Measurements from ENCODE around the gene SSC4D.
"Not testable (repeated sequence)": the region's sequence is repeated elsewhere in the genome, so short reads cannot be mapped to it uniquely, and the experiment has no call there.

Gene SSC4D

DNA sequence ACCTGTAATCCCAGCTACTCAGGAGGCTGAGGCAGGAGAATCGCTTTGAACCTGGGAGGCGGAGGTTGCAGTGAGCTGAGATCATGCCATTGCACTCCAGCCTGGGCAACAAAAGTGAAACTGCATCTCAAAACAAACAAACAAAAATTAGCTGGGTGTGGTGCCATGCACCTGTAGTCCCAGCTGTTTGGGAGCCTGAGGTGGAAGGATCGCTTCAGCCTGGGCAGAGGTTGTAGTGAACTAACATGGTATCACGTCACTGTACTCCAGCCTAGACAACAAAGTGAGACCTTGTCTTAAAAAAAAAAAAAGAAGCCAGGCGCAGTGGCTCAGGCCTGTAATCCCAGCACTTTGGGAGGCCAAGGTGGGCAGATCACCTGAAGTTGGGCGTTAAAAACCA is 21.7 kb downstream of the SSC4D start:
- in situ Hi-C loops (cut with MboI; ENCODE audit: low sequenced_read_pairs), result not testable (repeated sequence)

DNA sequence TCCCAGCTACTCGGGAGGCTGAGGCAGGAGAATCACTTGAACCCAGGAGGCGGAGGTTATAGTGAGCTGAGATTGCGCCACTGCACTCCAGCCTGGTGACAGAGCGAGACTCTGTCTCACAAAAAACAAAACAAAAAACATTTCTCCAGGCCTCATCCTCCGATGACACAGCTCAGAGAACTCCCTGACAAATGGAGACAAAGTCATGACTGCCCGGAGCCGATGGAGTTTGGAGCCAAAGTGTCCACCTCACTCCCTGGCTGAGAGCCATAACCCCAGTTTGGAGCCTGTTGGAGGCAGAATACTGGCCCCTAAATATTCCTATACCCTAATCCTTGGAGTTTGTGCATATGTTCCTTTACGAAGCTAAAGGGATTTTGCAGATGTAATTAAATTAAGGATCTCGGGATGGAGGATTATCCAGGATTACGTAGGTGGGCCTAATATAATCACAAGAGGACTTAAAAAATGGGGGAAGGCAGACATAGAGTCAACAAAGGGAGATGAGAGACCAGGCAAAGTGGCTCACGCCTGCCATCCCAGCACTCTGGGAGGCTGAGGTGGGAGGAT is 22.7 kb downstream of the SSC4D start:
- in situ Hi-C loops (cut with MboI; ENCODE audit: low sequenced_read_pairs), result no loop called here

DNA sequence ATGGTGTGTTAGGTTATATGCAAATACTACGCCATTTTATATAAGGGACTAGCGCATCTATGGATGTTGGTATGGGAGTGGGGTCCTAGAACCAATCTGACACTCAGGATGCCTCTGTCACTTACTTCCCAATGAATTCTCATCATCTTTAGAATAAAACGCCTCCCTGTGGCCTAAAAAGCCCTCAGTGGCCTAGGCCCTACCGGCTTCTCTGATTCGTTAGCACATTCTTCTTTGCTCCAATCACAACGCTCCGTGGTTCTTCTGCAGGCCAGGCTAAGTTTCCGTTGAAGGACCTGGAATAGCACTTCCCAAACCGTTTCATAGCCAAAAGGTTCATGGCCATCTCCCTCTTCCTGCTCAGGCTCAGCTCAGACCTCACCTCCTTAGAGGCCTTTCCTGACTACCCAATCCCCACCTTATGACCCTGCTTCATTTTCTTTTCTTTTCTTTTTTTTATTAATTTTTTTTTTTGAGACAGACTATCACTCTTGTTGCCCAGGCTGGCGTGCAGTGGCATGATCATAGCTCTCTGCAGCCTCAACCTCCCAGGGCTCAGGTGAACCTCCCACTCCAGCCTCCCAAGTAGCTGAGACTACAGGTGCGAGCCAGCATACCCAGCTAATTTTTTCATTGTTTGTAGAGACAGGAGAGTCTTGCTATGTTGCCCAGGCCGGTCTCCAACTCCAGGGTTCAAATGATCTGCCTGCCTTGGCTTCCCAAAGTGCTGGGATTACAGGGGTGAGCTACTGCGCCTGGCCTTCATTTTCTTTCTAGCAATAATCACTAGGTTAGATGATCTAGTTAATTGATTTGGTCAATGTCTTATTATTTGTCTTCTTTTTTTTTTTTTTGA is 26.2 kb downstream of the SSC4D start:
- in situ Hi-C loops (cut with MboI; ENCODE audit: low sequenced_read_pairs), result no loop called here

DNA sequence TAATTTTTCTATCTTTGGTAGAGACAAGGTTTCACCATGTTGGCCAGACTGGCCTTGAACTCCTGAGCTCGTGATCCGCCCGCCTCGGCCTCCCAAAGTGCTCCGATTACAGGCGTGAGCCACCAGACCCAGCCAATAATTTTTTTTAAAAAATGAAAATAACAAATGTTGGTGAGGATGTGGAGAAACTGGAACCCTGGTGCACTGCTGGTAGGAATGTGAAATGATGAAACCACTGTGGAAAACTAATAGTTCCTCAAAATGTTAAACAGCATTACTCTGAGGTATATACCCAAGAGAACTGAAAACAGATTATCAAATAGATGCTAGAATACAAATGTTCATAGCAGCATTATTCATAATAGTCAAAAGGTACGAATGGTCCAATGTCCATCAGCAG is 27.7 kb downstream of the SSC4D start:
- in situ Hi-C loops (cut with MboI; ENCODE audit: low sequenced_read_pairs), result no loop called here

DNA sequence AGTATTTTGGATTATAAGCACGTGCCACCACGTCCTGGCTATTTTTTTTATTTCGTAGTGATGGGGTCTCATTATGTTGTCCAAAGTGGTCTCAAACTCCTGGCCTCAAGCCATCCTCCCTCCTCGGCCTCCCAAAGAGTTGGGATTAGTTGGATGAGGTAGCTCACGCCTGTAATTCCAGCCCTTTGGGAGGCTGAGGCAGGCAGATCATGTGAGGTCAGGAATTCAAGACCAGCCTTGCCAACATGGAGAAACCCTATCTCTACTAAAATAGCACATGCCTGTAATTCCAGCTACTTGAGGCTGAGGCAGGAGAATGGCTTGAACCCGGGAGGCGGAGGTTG is 28.9 kb downstream of the SSC4D start:
- in situ Hi-C loops (cut with MboI; ENCODE audit: low sequenced_read_pairs), result no loop called here

DNA sequence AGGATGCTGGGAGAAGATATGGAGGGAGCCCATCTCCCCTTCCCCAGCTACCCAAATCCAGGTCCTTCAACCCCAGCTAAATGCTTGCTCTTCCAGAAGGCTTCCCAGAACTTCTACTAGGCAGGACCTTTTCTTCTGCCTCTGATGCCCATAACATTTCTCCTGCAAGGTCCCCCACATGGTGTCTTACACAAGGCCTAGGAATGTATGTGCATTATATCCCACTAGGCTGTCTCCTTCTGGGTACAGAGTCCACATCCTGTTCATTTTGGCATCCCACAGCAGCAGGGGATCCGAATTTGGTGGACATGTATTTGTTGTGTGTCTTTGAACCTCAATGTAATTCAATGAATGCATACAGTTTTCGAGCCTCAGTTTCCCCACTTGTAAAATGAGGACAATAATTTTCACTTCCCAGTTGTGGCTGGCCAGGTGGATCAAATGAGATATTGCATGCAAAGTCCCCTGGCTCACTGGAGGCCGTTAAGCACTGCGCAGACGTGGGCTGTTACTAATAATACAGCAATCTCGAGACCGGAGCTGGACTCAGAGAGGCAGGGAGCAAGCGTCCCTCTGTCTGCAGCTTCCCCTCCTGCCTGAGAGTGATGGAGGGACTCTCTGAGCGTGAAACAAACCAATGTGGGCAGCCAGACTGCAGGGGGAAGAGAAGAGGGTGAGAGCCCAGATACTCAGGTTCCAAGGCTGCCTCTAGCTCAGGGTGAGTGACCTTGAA is 32.1 kb downstream of the SSC4D start:
- in situ Hi-C loops (cut with MboI; ENCODE audit: low sequenced_read_pairs), result no loop called here

DNA sequence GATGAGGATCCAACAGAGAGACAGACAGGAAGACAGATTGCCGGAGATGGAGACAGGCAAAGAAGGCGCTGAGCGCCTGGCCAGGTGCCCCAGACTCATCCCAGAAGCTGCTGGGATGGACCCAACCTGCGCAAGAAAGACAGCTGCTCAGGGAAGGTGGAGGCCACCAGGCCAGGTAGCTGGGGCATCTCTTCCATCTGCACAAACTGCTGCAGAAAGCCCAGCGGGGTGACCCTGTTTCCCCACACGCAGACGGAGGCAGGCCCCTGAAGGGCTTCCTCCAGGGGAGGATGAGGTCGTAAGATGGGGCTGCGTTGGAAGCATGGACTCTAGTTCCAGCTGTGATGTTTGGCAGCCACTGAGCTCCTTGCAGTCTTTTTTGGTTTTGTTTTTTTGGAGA is 34.2 kb downstream of the SSC4D start:
- in situ Hi-C loops (cut with MboI; ENCODE audit: low sequenced_read_pairs), result no loop called here

DNA sequence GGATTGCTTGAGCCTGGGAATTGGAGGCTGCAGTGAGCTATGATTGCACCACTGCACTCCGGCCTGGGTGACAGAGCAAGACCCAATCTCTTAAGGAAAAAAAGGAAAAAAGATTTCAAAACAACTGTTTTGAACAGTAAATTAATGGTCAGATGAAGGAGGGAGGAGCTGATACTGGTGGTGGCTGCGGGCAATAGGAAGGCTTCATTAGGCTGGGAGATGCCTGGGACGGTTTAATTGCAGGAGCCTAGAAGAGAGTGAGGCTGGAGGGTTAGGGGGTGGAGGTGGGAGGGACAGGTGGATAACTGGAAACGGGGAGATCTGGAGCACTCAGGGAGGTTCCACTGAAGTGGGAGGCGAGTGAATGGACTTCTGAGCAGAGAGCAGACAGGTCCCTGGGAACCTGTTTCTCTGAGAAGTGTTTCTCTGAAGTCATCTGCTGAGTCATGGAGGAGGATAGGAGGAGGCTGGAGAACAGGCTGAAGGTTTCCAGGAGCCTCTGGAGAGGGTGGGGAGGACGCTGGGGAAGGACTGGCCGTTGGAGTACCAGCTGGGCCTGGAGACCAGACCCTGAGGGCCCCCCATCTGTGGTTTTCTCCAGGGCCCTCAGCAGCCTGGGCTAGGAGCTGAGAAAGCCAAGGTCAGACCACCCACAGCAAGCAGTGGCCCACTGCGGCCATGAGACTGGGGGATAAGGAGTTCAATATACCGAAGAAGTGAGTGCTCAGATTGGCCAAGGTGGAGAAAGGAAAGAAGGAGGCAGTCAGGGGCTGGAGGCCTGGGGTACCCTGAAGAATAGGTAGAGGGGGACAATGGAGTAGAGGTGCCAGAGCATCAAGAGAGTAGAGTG is 36.3 kb downstream of the SSC4D start:
- in situ Hi-C loops (cut with MboI; ENCODE audit: low sequenced_read_pairs), result no loop called here

DNA sequence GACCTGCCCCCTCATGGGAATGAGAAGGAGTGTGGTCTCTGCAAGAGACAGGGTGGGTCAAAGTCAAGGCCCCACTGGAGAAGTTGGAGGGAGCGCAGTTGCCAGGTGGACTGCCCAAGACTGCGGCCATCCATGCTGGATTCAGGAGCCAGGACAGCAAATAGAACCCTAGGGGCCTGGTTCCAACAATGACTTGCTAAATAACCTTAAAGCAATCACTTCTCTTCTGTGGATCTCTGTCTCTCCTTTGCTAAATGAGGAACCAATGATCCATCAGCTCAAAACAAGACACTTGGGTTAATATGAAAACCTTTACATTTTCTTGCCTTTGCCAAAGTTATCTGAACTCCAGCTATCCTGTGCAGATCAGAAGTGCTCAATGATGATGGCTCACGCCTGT is 38.1 kb downstream of the SSC4D start:
- in situ Hi-C loops (cut with MboI; ENCODE audit: low sequenced_read_pairs), result no loop called here

DNA sequence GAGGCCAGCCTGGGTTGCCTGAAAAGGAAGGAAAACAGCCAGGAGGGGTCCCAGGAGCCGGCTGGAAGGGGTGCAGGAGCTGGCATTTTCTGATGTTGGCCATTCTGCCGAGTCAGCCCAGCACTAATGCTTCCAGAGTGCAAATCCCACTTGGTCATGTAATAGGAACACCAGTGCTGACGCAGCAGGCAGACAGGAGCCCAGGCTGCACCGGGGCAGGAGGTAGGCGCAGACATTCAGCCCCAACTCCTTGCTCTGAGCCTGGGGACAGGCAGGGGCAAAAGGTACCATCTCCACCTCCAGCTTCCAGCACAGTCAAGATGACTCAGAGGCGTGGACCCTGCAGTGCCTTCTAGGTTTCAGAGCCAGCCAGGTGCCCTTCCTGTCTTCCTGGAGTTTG is 40.5 kb downstream of the SSC4D start:
- in situ Hi-C loops (cut with MboI; ENCODE audit: low sequenced_read_pairs), result no loop called here

DNA sequence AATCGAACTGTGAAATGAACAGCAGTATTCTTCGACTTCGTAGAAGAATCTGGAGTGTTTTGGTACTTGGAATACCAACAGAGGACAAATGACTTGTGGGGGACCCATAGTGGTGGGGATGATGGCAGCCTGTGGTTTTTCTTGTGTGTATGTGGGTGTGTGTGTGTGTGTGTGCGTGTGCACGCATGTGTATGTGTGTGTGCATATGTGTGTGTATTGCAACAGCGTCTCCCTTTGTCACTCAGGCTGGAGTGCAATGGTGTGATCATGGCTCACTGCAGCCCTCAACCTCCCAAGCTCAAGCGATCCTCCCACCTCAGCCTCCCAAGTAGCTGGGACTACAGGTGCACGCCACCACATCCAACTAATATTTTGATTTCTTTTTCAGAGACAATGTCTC is 41.3 kb downstream of the SSC4D start:
- in situ Hi-C loops (cut with MboI; ENCODE audit: low sequenced_read_pairs), result no loop called here

DNA sequence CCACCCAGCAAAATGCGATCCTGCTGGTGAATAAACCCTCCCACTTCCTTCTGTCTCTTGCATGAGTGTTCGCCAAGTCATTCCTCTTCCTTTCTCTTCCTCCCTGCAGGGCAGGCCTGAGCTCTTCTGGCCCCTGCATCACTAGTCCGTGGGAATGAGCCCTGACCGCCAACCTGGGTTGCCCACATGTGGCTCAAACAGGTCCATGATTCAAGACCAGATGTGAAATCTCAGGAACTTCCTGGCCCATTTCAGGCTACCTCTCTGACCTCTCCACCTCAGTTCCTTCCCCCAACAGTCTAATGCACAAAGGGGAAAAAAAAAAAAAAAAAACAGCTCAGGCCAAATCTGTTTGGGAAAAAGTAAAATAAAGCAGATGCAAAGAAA is 45.3 kb downstream of the SSC4D start:
- in situ Hi-C loops (cut with MboI; ENCODE audit: low sequenced_read_pairs), result no loop called here

DNA sequence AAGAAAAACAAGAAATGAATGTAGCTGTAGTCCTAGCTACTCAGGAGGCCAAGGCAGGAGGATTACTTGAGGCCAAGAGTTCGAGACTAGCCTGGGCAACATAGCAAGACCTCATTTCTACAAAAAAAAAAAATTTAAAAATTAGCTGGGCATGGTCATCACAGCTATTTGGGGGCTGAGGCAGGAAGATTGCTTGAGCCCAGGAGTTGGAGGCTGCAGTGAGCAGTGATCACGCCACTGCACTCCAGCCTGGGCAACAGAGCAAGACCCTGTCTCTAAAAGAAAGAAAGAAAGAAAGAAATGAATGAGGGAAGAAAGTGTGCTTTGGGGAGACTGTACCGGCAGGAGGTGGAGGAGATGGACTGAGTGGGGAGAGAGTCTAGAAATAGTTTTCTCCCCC is 45.7 kb downstream of the SSC4D start:
- in situ Hi-C loops (cut with MboI; ENCODE audit: low sequenced_read_pairs), result not testable (repeated sequence)

DNA sequence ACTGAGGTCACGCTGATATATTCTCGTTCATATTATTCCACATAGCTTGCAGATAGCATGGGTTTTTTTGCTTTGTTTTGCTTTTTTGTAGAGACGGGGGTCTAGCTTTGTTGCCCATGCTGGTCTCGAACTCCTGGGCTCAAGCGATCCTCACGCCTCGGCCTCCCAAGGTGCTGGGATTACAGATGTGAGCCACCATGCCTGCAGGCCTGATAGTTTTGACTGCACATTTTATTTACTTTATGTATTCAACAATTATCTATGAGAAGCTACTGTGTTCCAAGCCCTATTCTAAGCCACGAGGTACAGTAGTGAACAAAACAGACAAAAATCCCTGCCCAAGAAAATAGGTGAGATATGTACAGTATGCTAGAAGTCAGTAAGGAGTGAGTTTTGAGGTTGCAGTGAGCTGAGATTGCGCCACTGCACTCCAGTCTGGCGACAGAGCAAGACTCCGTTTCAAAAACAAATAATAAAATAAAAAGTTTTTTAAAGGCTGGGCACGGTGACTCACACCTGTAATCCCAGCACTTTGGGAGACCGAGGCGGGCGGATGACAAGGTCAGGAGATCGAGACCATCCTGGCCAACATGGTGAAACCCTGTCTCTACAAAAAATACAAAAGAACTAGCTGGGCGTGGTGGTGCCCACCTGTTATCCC is 49.4 kb downstream of the SSC4D start:
- in situ Hi-C loops (cut with MboI; ENCODE audit: low sequenced_read_pairs), result no loop called here

DNA sequence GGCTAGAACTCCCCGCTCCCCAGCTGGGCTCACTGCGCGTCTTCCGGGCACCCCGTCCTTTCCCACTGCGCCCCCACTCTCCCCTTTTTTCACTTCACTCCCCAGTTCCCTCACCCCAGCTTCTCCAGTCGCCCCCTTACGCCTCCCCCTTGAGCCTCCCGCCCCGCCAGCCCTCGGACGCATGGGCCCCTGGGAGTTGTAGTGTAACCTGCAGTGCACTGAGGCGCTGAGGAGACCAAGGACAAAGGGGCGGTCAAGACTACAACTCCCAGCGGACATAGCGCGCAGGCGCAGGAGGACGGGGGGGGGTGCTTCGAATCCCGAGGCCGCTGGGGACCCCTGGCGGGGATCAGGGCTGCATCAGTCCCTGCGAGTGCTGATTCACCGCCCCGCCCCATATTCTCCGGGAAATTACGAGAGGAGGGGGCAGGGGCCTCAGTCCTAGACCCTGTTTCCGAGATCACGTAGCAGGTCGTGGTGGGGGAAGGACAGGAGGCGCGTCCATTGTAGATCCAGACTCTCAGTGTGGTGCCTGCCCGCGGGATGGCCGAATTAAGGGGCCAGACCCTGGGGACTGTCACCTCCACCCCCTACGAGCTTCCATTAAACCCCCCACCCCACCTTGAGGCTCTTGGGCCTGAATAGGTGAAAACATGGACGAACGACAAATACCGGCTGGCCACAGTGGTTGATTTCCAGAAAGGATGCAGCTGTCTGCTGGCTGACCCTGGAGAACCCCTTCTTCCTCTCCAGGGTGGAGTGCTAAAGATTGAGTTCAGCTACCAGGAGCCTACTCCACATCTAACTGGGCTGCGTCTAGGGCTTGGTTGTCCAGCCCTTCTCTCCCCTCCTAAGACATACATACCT is 50.2 kb downstream of the SSC4D start:
- in situ Hi-C loops (cut with MboI; ENCODE audit: low sequenced_read_pairs), result no loop called here

DNA sequence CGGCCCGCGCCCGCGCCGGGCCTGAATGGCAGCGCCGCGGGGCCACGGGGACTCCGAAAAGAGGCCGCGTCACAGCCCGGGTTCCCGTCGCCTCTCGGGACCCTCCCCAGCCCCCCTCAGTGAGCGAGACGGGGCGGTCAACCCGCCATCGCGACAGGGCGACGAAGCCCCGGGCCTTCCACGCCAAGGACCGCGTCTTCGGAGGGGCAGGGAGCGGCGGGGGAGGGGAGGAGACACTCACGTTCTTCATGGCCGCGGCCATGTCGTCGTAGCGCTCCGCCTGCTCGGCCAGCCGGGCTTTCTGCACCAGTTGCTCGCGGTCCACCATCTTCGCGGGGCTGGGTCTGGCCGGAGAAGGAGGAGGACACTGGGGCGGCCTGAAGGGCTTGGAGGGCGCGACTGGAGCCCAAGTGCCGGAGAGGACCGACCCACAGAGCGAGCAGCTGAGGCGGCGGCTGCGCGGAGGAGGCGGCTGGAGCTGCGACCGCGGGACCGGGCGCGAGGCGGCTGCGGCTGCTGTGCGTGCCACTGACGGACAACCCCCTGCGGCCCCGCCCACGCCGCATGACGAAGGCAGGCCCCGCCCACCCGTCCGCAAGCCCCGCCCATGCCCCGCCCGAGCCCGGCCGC is 50.9 kb downstream of the SSC4D start, which contains the start of gene YWHAG:
YWHAG (minus strand) TSS at position 511 of the 630 bp plus-strand sequence; CDS start at position 328, 183 bp downstream.
- in situ Hi-C loops (cut with MboI; ENCODE audit: low sequenced_read_pairs), result no loop called here

DNA sequence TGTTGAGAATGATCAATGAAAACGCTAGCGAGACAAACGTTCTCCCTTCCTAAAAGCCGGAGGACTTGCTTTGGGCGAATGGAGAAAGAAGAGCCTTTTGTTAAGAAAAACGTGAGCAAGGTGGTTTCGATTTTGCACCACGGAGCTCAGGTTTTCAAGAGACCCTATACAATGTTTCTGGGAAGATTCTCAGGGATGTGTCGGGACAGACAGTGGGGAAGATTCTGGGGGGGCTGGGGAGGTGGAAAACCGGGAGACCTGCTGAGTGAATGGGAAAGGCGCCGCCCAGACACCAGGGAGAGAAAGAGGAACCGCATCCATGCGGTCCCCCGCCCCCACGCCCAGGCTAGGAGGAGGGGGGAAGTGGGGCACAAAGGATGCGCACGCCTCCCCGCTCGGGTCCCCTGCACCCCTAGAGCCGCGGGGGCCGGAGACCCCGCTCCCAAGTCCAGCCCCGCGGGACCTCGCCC is 51.5 kb downstream of the SSC4D start:
- in situ Hi-C loops (cut with MboI; ENCODE audit: low sequenced_read_pairs), result no loop called here

DNA sequence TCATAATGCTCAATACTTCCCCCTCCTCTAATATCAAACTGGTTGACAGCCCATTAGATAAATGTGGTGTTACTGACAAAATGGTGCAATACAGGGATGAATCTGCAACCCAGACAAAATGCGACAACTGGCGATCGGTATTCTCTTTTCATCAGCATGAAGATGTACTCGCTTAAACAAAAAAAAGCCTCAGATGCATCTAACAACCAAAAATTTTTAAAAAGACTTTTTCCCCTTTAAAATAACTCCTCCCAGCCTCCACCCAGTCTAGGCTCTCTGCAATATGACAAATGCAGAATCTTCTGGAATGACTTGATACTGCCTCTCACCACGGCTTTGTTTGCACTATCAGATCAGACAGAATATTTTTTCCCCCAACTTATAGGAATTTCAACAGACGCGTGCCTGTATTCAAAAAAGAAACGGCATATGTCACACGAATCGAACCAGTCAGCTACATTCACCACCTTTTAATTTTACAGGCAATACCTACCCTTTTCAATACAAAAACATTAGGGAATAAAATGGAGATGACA is 52.0 kb downstream of the SSC4D start:
- in situ Hi-C loops (cut with MboI; ENCODE audit: low sequenced_read_pairs), result no loop called here

DNA sequence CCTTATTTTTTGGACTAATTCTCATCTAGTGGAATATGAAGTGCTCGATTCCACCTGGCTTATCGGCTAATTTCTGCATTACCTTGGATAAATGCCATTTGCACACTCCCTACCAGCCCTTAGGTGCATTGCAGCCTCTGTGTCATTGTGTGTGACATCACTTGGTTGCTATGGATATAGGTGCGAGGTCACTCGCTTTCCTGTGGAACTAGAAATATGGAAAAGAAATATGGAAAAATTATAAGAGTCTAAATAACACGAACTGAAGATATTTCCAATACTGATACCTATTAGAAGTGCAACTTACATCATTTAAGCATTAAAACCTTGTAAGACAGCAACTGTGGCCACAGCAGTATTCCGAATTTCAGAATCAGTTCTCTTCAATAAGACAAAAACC is 52.7 kb downstream of the SSC4D start:
- in situ Hi-C loops (cut with MboI; ENCODE audit: low sequenced_read_pairs), result no loop called here
